Measurements from ENCODE around the gene ZNF226.
A peak's percentile ranks its signal among the peaks of the same experiment; 100 is the strongest.
"Not testable (repeated sequence)": the region's sequence is repeated elsewhere in the genome, so short reads cannot be mapped to it uniquely, and the experiment has no call there.

ZNF226 gene

DNA sequence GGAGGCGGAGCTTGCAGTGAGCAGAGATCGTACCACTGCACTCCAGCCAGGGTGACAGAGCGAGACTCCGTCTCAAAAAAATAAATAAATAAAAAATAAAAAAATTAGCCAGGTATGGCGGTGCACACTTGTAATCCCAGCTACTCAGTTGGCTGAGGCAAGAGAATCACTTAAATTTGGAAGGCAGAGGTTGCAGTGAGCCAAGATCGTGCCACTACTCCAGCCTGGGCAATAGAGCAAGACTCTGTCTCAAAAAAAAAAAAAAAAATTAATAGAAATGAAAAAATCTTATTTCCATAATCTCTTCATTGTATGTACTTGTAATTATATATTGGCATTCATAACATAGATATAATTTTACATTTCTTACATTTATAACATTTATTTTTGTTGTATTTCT lies 5.8 kb downstream of the ZNF226 start:
- not testable (repeated sequence) for H3K4me1 ChIP-seq (ENCODE audit: control insufficient read depth, insufficient read depth, low read length, unreplicated experiment); H3K4me3 ChIP-seq (ENCODE audit: low read depth, low read length); H2AFZ ChIP-seq (ENCODE audit: low read length, unreplicated experiment); H3K27ac ChIP-seq (ENCODE audit: low read depth, low read length); H3K27me3 ChIP-seq (ENCODE audit: insufficient read depth, low read length)
- Histone ChIP-seq H3K36me3 (ENCODE audit: insufficient read depth, low read length) (peaks cover 81% of the 10 kb centered on the region), H3K79me2 (ENCODE audit: control insufficient read depth, insufficient read depth, low read length, unreplicated experiment) (peaks cover 15% of the 10 kb centered on the region)

DNA sequence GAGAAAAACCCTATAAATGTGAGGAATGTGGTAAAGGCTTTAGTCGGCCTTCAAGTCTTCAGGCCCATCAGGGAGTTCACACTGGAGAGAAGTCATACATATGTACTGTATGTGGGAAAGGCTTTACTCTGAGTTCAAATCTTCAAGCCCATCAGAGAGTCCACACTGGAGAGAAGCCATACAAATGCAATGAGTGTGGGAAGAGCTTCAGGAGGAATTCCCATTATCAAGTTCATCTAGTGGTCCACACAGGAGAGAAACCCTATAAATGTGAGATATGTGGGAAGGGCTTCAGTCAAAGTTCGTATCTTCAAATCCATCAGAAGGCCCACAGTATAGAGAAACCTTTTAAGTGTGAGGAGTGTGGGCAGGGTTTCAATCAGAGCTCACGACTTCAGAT lies 11.7 kb downstream of the ZNF226 start:
- H3K79me2 ChIP-seq (ENCODE audit: control insufficient read depth, insufficient read depth, low read length, unreplicated experiment) = no peaks in the 10 kb centered on the region
- no peak overlapping the region for H3K4me3 ChIP-seq (ENCODE audit: low read depth, low read length)
- H3K36me3 ChIP-seq (ENCODE audit: insufficient read depth, low read length) = peaks cover 61% of the 10 kb centered on the region
- H3K27ac ChIP-seq (ENCODE audit: low read depth, low read length) = no peak overlapping the region
- no peak overlapping the region for H2AFZ ChIP-seq (ENCODE audit: low read length, unreplicated experiment)
- no peaks in the 10 kb centered on the region for H3K4me1 ChIP-seq (ENCODE audit: control insufficient read depth, insufficient read depth, low read length, unreplicated experiment)
- H3K27me3 ChIP-seq (ENCODE audit: insufficient read depth, low read length) = no peaks in the 10 kb centered on the region

DNA sequence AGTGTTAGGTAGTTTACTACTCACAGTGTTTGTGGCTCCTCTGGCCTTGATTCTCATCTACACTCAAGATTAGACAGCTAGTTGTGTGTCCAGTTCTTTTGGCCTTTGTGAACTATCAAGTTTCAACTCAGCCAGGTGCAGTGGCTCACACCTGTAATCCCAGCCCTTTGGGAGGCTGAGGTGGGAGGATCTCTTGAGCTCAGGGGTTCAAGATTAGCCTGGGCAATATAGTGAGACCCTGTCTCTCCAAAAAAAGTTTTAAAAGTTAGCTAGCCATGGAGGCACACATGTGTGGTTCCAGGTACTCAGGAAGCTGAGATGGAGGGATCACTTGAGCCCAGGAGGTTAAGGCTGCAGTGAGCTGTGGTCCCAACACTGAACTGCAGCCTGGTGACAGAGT lies 16.1 kb downstream of the ZNF226 start:
- H2AFZ ChIP-seq (ENCODE audit: low read length, unreplicated experiment) = no peak overlapping the region
- H3K36me3 ChIP-seq (ENCODE audit: insufficient read depth, low read length) = peaks cover 17% of the 10 kb centered on the region
- no peaks in the 10 kb centered on the region for H3K79me2 ChIP-seq (ENCODE audit: control insufficient read depth, insufficient read depth, low read length, unreplicated experiment)
- no peak overlapping the region for H3K27ac ChIP-seq (ENCODE audit: low read depth, low read length)
- H3K4me1 ChIP-seq (ENCODE audit: control insufficient read depth, insufficient read depth, low read length, unreplicated experiment) = no peaks in the 10 kb centered on the region
- no peaks in the 10 kb centered on the region for H3K27me3 ChIP-seq (ENCODE audit: insufficient read depth, low read length)
- no peak overlapping the region for H3K4me3 ChIP-seq (ENCODE audit: low read depth, low read length)

DNA sequence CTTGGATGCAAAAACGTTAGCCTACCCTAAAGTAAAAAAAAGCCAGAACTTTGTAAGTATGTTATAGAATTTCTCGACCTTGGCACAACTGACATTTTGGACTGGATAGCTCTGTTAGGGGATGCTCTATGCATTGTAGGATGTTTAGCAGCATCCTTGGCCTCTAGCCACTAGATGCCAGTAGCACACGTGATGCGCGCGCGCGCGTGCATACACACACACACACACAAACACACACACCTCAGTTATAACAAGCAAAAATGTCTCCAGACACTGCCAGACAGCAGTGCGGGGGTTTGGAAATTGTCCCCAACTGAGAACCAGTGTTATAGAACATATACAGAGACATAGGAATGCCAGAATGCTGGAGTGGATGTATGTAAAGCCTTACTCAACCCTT lies 17.2 kb downstream of the ZNF226 start:
- H3K27me3 ChIP-seq (ENCODE audit: insufficient read depth, low read length) = no peaks in the 10 kb centered on the region
- peaks cover 5% of the 10 kb centered on the region; the same call in 1 of the 2 replicates for H3K36me3 ChIP-seq (ENCODE audit: insufficient read depth, low read length)
- H3K4me3 ChIP-seq (ENCODE audit: low read depth, low read length) = no peak overlapping the region
- no peaks in the 10 kb centered on the region for H3K79me2 ChIP-seq (ENCODE audit: control insufficient read depth, insufficient read depth, low read length, unreplicated experiment)
- H3K4me1 ChIP-seq (ENCODE audit: control insufficient read depth, insufficient read depth, low read length, unreplicated experiment) = no peaks in the 10 kb centered on the region
- H2AFZ ChIP-seq (ENCODE audit: low read length, unreplicated experiment) = no peak overlapping the region
- no peak overlapping the region for H3K27ac ChIP-seq (ENCODE audit: low read depth, low read length)

DNA sequence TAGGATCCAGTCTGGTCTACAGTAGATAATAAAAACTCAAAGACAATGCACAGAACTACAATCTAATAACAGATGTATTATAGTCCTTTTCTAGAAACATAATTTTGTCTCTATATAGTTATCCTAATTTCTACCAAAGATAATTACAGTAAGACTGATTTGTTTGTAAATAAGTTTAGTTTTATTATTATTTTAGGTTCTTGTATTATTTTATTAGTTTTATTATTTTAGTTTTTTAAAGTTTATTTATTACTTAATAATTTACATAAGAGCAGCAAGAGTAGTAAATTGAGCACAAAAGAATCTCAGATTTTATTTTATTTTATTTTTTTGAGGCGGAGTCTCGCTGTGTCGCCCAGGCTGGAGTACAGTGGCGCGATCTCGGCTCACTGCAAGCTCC lies 25.1 kb downstream of the ZNF226 start:
- Histone ChIP-seq H3K79me2 (ENCODE audit: control insufficient read depth, insufficient read depth, low read length, unreplicated experiment) (no peaks in the 10 kb centered on the region), H3K4me1 (ENCODE audit: control insufficient read depth, insufficient read depth, low read length, unreplicated experiment) (no peaks in the 10 kb centered on the region), H3K27me3 (ENCODE audit: insufficient read depth, low read length) (no peaks in the 10 kb centered on the region), H3K4me3 (ENCODE audit: low read depth, low read length) (no peak overlapping the region), H2AFZ (ENCODE audit: low read length, unreplicated experiment) (no peak overlapping the region), H3K36me3 (ENCODE audit: insufficient read depth, low read length) (no peaks in the 10 kb centered on the region), H3K27ac (ENCODE audit: low read depth, low read length) (no peak overlapping the region)

DNA sequence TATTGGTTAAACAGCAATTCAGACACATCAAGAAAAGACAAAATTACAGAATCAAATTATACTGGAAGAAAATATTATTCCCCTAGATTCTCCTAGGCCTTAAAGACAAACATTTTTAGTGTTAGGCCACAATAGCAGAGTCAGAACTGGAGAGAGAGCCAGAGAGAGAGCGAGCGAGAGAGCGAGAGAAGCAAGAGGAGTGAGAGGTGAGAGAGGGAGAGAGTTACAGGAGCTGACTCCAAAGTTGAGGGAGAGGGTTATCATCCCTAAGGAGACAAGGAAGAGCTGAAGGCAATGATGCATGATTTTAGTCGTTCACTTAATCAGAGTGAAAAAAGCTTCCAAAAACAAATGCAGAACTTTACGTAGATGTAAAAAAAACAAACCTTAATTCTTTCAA lies 27.2 kb downstream of the ZNF226 start:
- Histone ChIP-seq H3K36me3 (ENCODE audit: insufficient read depth, low read length) (no peaks in the 10 kb centered on the region), H3K4me3 (ENCODE audit: low read depth, low read length) (no peak overlapping the region), H3K27me3 (ENCODE audit: insufficient read depth, low read length) (no peaks in the 10 kb centered on the region), H3K27ac (ENCODE audit: low read depth, low read length) (no peak overlapping the region), H3K4me1 (ENCODE audit: control insufficient read depth, insufficient read depth, low read length, unreplicated experiment) (no peaks in the 10 kb centered on the region), H2AFZ (ENCODE audit: low read length, unreplicated experiment) (no peak overlapping the region), H3K79me2 (ENCODE audit: control insufficient read depth, insufficient read depth, low read length, unreplicated experiment) (no peaks in the 10 kb centered on the region)

DNA sequence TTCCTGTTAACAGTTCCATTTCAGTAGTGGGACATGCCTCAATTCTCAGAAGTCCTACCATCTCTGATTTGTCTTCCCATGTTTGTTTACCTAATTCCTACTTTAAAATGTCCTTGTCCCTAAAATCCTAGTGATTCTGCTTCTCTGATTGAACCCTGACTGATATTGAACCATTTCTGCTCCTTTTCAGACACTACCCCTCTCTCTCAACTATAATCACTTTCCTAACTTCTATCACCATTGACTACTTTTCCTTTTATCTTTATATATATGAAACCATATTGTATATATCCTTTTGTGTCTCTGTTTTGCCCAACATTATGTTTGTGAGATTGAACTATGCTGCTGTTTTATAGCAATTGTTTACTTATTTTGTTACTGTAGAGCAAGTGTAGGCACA lies 31.9 kb downstream of the ZNF226 start:
- Histone ChIP-seq H3K27me3 (ENCODE audit: insufficient read depth, low read length) (no peaks in the 10 kb centered on the region), H3K4me3 (ENCODE audit: low read depth, low read length) (no peak overlapping the region), H3K27ac (ENCODE audit: low read depth, low read length) (no peak overlapping the region), H3K36me3 (ENCODE audit: insufficient read depth, low read length) (no peaks in the 10 kb centered on the region), H3K4me1 (ENCODE audit: control insufficient read depth, insufficient read depth, low read length, unreplicated experiment) (no peaks in the 10 kb centered on the region), H2AFZ (ENCODE audit: low read length, unreplicated experiment) (no peak overlapping the region), H3K79me2 (ENCODE audit: control insufficient read depth, insufficient read depth, low read length, unreplicated experiment) (no peaks in the 10 kb centered on the region)

DNA sequence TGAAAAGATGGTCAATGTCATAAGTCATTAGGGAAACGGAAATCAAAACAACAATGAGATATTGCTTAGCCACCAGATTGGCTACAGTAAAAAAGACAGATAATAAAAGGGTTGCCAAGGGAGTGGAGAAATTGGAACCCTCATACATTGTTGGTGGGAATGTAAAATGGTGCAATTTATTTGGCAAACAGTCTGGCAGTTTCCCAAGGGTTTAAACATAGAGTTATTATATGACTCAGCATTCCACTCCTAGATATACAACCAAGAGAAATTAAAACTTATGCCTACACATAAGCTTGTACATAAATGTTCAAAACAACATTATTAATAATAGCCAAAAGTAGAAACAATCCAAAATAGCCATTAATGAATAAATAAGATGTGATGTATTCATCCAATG lies 37.6 kb downstream of the ZNF226 start:
- no peaks in the 10 kb centered on the region for H3K27me3 ChIP-seq (ENCODE audit: insufficient read depth, low read length)
- no peaks in the 10 kb centered on the region for H3K79me2 ChIP-seq (ENCODE audit: control insufficient read depth, insufficient read depth, low read length, unreplicated experiment)
- H3K4me1 ChIP-seq (ENCODE audit: control insufficient read depth, insufficient read depth, low read length, unreplicated experiment) = peaks cover 4% of the 10 kb centered on the region
- H3K4me3 ChIP-seq (ENCODE audit: low read depth, low read length) = no peak overlapping the region
- no peak overlapping the region for H2AFZ ChIP-seq (ENCODE audit: low read length, unreplicated experiment)
- H3K36me3 ChIP-seq (ENCODE audit: insufficient read depth, low read length) = no peaks in the 10 kb centered on the region
- H3K27ac ChIP-seq (ENCODE audit: low read depth, low read length) = peak overlapping the region; percentile 39; the same call in 1 of the 2 replicates

DNA sequence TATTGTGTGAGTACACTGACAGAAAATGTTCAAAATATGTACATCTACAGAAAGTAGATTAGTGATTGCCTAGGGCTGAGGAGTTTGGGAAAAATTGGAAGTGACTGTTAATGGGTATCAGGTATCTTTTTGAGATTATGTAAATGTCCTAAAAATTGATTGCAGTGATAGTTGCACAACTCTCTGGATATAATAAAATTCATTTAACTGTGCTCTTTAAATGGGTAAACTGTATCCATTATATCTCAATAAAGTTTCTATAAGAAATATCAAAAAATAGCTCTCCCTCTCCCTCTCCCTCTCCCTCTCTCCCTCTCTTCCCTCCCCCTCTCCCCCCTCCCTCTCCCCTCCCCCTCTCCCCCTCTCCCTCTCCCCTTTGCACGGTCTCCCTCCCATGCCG lies 38.1 kb downstream of the ZNF226 start:
- Histone ChIP-seq H3K4me3 (ENCODE audit: low read depth, low read length) (no peak overlapping the region), H3K36me3 (ENCODE audit: insufficient read depth, low read length) (no peaks in the 10 kb centered on the region), H3K27me3 (ENCODE audit: insufficient read depth, low read length) (no peaks in the 10 kb centered on the region), H3K4me1 (ENCODE audit: control insufficient read depth, insufficient read depth, low read length, unreplicated experiment) (peaks cover 4% of the 10 kb centered on the region), H3K27ac (ENCODE audit: low read depth, low read length) (peak overlapping the region; percentile 39; the same call in 1 of the 2 replicates), H3K79me2 (ENCODE audit: control insufficient read depth, insufficient read depth, low read length, unreplicated experiment) (no peaks in the 10 kb centered on the region), H2AFZ (ENCODE audit: low read length, unreplicated experiment) (no peak overlapping the region)

DNA sequence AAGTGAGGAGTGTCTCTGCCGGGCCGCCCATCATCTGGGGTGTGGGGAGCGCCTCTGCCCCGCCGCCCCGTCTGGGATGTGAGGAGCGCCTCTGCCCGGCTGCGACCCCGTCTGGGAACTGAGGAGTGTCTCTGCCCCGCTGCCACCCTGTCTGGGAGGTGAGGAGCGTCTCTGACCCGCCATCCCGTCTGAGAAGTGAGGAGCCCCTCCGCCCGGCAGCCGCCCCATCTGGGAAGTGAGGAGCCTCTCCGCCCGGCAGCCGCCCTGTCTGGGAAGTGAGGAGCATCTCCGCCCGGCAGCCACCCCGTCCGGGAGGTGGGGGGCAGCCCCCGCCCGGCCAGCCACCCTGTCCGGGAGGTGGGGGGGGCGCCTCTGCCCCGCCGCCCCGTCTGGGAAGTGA lies 39.0 kb downstream of the ZNF226 start:
- not testable (repeated sequence) for H3K36me3 ChIP-seq (ENCODE audit: insufficient read depth, low read length); H3K4me1 ChIP-seq (ENCODE audit: control insufficient read depth, insufficient read depth, low read length, unreplicated experiment); H3K4me3 ChIP-seq (ENCODE audit: low read depth, low read length); H3K27me3 ChIP-seq (ENCODE audit: insufficient read depth, low read length); H2AFZ ChIP-seq (ENCODE audit: low read length, unreplicated experiment); H3K79me2 ChIP-seq (ENCODE audit: control insufficient read depth, insufficient read depth, low read length, unreplicated experiment); H3K27ac ChIP-seq (ENCODE audit: low read depth, low read length)

DNA sequence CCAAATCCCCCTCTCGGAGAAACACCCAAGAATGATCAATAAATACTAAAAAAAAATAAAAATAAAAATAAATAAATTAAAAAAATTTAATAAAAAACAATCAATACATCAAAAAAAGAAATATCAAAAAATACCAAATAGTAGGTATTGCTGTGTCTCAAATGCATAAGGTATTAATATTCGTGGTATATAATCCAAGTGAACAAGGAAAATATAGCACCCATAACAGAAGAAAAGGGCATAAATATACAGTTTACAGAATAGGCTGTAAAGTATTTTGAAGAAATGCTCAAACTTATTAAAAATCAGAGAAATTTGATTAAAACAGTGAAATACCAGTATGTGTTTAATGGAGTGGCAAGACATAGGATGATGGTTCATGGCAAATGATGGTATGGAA lies 39.9 kb downstream of the ZNF226 start:
- no peak overlapping the region for H2AFZ ChIP-seq (ENCODE audit: low read length, unreplicated experiment)
- no peaks in the 10 kb centered on the region for H3K27me3 ChIP-seq (ENCODE audit: insufficient read depth, low read length)
- no peak overlapping the region for H3K4me3 ChIP-seq (ENCODE audit: low read depth, low read length)
- H3K4me1 ChIP-seq (ENCODE audit: control insufficient read depth, insufficient read depth, low read length, unreplicated experiment) = peaks cover 4% of the 10 kb centered on the region
- H3K79me2 ChIP-seq (ENCODE audit: control insufficient read depth, insufficient read depth, low read length, unreplicated experiment) = no peaks in the 10 kb centered on the region
- H3K36me3 ChIP-seq (ENCODE audit: insufficient read depth, low read length) = no peaks in the 10 kb centered on the region
- no peak overlapping the region for H3K27ac ChIP-seq (ENCODE audit: low read depth, low read length)

Measured in ACC112 (cell line).